ENCODE data around the gene ZNF675. TPM values are rescaled to one million over a fixed set of nuclear protein-coding genes. Genes with fewer than 3 reads are reported as not detected.

ZNF675 gene
- total and polyA plus RNA-seq, 2 of the 8 experiments (the other 6 are each of a cell fraction or from before 2014, with no cell fraction given): 6.9 to 27.8 TPM

GRCh38 chr19:23673132-23673531, 13.9 kb downstream of the ZNF675 start:
- ChIA-PET POLR2A (ENCODE audit: partially characterized antibody) (no interaction called here), CTCF (ENCODE audit: partially characterized antibody) (interaction anchor here (1.2 kb wide), 1 partner anchor 8 kb away, joined by 3 read pairs; no protein-coding TSS in a partner anchor)
- Histone ChIP-seq H3K23me2 (ENCODE audit: low read depth, low read length) (no peaks in the 10 kb centered on the region), H4K8ac (ENCODE audit: extremely low read depth, insufficient read depth, low read length) (no peak overlapping the region), H3K4ac (replicated peaks; ENCODE audit: insufficient read length, low read depth, low read length) (no peak overlapping the region), H3K79me1 (ENCODE audit: low read depth, low read length) (peaks cover 2% of the 10 kb centered on the region; the same call in 1 of the 2 replicates), H4K91ac (replicated peaks; ENCODE audit: insufficient read length, low read length) (no peak overlapping the region), H4K20me1 (replicated peaks in 1 of 2; ENCODE audit: control insufficient read depth in 1 of 2, insufficient read depth in 2 of 2, low read length in 2 of 2) (peaks cover 0 to 4% of the 10 kb centered on the region in 2 experiments), H3K36me3 (ENCODE audit: control insufficient read depth in 2 of 4, insufficient read depth in 4 of 4, low read length in 3 of 4) (peaks cover 0 to 14% (median 0%) of the 10 kb centered on the region in 4 experiments; a peak in 2 of 8 replicates), H3K23ac (ENCODE audit: insufficient read length) (no peak overlapping the region), H3K14ac (ENCODE audit: insufficient read length) (no peak overlapping the region), H2AFZ (ENCODE audit: low read length) (no peak overlapping the region), H3K4me1 (replicated peaks in 1 of 4; ENCODE audit: control insufficient read depth in 3 of 4, insufficient read depth in 4 of 4, low read length in 3 of 4) (no peaks in the 10 kb centered on the region), H3K79me2 (ENCODE audit: control insufficient read depth in 1 of 2, insufficient read depth in 2 of 2, low read length in 2 of 2) (peaks cover 4 to 90% of the 10 kb centered on the region in 2 experiments), H3K4me2 (ENCODE audit: insufficient read depth in 1 of 2, low read depth in 2 of 2, low read length in 2 of 2) (no peak overlapping the region), H4K5ac (ENCODE audit: insufficient read length, low read depth, low read length) (no peak overlapping the region), H2BK20ac (ENCODE audit: low read length) (no peak overlapping the region), H2BK12ac (ENCODE audit: low read depth, low read length) (no peak overlapping the region), H3K9ac (replicated peaks in 1 of 4; ENCODE audit: extremely low read depth in 1 of 4, low read depth in 3 of 4, low read length in 3 of 4) (no peak overlapping the region), H3K9me3 (ENCODE audit: insufficient read depth in 2 of 2, low read depth in 1 of 2, low read length in 1 of 2) (peaks cover 0 to 7% of the 10 kb centered on the region in 2 experiments; a peak in 1 of 4 replicates), H3K18ac (ENCODE audit: extremely low read depth, low read length) (no peak overlapping the region), H2BK5ac (ENCODE audit: low read depth, low read length) (no peak overlapping the region), H3K27me3 (replicated peaks in 1 of 4; ENCODE audit: control insufficient read depth in 3 of 4, extremely low read depth in 1 of 4, insufficient read depth in 3 of 4, low read length in 3 of 4) (no peaks in the 10 kb centered on the region), H2AK5ac (ENCODE audit: low read depth, low read length) (no peak overlapping the region), H2BK15ac (ENCODE audit: low read length) (no peak overlapping the region), H3K56ac (replicated peaks; ENCODE audit: insufficient read length, low read depth, low read length) (no peak overlapping the region), H3K4me3 (ENCODE audit: extremely low read depth in 1 of 4, insufficient read depth in 2 of 4, low read depth in 3 of 4, low read length in 4 of 4) (no peak overlapping the region), H3K27ac (ENCODE audit: low read depth, low read length) (no peak overlapping the region), H2BK120ac (replicated peaks; ENCODE audit: low read depth, low read length) (no peak overlapping the region)
- TF ChIP-seq RXRA (IDR thresholded peaks at IDR 0.05; ENCODE audit: insufficient read depth, low read depth, low read length) (no peak), JUN (IDR thresholded peaks at IDR 0.05; ENCODE audit: low read depth, low read length) (no peak), KDM1A (IDR thresholded peaks at IDR 0.05; ENCODE audit: borderline replicate concordance, low read length) (no peak), TCF12 (IDR thresholded peaks at IDR 0.05; ENCODE audit: low read depth, low read length) (no peak), RNF2 (IDR thresholded peaks at IDR 0.05; ENCODE audit: borderline replicate concordance, low read depth, low read length, missing control alignments, poor library complexity, severe bottlenecking) (no peak), ZNF274 (IDR thresholded peaks at IDR 0.05; ENCODE audit: borderline replicate concordance, extremely low read depth, low read length) (no peak), MAFK (IDR thresholded peaks at IDR 0.05; ENCODE audit: low read depth, low read length) (no peak), E2F6 (IDR thresholded peaks at IDR 0.05) (no peak)
- FAIRE-seq (no peak), DNase-seq (ENCODE audit: low read depth in 1 of 2, low spot score in 2 of 2) (no peak)
- WGBS, 2 experiments (ENCODE audit: extremely low coverage in 1 of 2, insufficient coverage in 1 of 2, insufficient read length in 1 of 2, insufficient replicate concordance in 2 of 2, low coverage in 1 of 2, low lambda C conversion rate in 2 of 2, missing lambda C conversion rate in 1 of 2): 81% methylated on average over 2 of the region's 2 CpGs; no CpG with 5 or more reads in 1 of the 2 experiments
